GM21619 (cell line): ENCODE measurements around the gene STX1B.
"Not testable (repeated sequence)": the region's sequence is repeated elsewhere in the genome, so short reads cannot be mapped to it uniquely, and the experiment has no call there.

Experiments used
- ATAC-seq: cut with Tn5 transposase; IDR thresholded peaks from one replicate; pipeline ENCODE4 v1.9.1; 2021; ENCODE audit not compliant: unreplicated experiment

Gene STX1B

GRCh38 chr16:31016018-31016417, 5.6 kb upstream of the STX1B start:
- no peak for ATAC-seq

- not testable (repeated sequence) for ATAC-seq
Measured at GRCh38 chr16:31013292-31013691, 2.9 kb upstream of the STX1B start.

GRCh38 chr16:31011815-31012214, 1.4 kb upstream of the STX1B start:
- not testable (repeated sequence) for ATAC-seq

- no peak for ATAC-seq
Measured at GRCh38 chr16:31009894-31010584, 399 bp downstream of the STX1B start.

GRCh38 chr16:31009120-31009519, 1.3 kb downstream of the STX1B start:
- ATAC-seq, result no peak

- ATAC-seq, result no peak
Measured at GRCh38 chr16:31008551-31008950, 1.9 kb downstream of the STX1B start.

- no peak for ATAC-seq
Measured at GRCh38 chr16:31008149-31008548, 2.3 kb downstream of the STX1B start.

GRCh38 chr16:31007684-31008083, 2.8 kb downstream of the STX1B start:
- ATAC-seq, result no peak

GRCh38 chr16:31006589-31006988, 3.8 kb downstream of the STX1B start:
- no peak for ATAC-seq

- no peak for ATAC-seq
Measured at GRCh38 chr16:31006086-31006385, 4.4 kb downstream of the STX1B start.

- no peak for ATAC-seq
Measured at GRCh38 chr16:31005350-31006085, 4.9 kb downstream of the STX1B start.

GRCh38 chr16:31004658-31005057, 5.8 kb downstream of the STX1B start:
- no peak for ATAC-seq

GRCh38 chr16:31003744-31004143, 6.7 kb downstream of the STX1B start:
- ATAC-seq, result no peak

- no peak for ATAC-seq
Measured at GRCh38 chr16:31002862-31003341, 7.5 kb downstream of the STX1B start.

- no peak for ATAC-seq
Measured at GRCh38 chr16:31002250-31002700, 8.2 kb downstream of the STX1B start.

- no peak for ATAC-seq
Measured at GRCh38 chr16:31001507-31002249, 8.8 kb downstream of the STX1B start.

- no peak for ATAC-seq
Measured at GRCh38 chr16:31000671-31001382, 9.6 kb downstream of the STX1B start.

- no peak for ATAC-seq
Measured at GRCh38 chr16:30998852-30999761, 11.3 kb downstream of the STX1B start.

- no peak for ATAC-seq
Measured at GRCh38 chr16:30997725-30998711, 12.4 kb downstream of the STX1B start.
